Aorta (tissue), 5 donors: ENCODE results near the gene DIAPH2. TPM values are rescaled to one million over a fixed set of nuclear protein-coding genes. Genes with fewer than 3 reads are reported as not detected.

Source experiments
- ATAC-seq: fragments of 200-7000 bp; cut with Tn5 transposase; one replicate; pipeline ENCODE4 v1.9.1; 2022; ENCODE audit warnings: moderate library complexity; ENCODE audit not compliant: low FRiP score
- DNase-seq, 2 donors: peaks; one replicate each; pipeline ENCODE4 v3.0.0-alpha.2; 2020
- H3K27ac ChIP-seq, 2 donors: one replicate each; pipeline ENCODE4 v1.5.1; 2013; ENCODE audit warnings: low read length in 2 of 2, mild to moderate bottlenecking in 2 of 2, moderate library complexity in 2 of 2, control low read depth in 1 of 2, inconsistent platforms in 1 of 2, low read depth in 1 of 2
- H3K27me3 ChIP-seq, 2 donors: one replicate each; pipeline ENCODE4 v1.6.1; 2013; ENCODE audit warnings: control low read depth in 1 of 2, low read length in 1 of 2, mild to moderate bottlenecking in 1 of 2, moderate library complexity in 1 of 2; ENCODE audit not compliant: insufficient read depth in 2 of 2, control insufficient read depth in 1 of 2
- H3K36me3 ChIP-seq, 2 donors: one replicate each; pipeline ENCODE4 v1.6.1; 2013; ENCODE audit warnings: control low read depth in 1 of 2, low read length in 1 of 2, mild to moderate bottlenecking in 1 of 2; ENCODE audit not compliant: insufficient read depth in 2 of 2, control insufficient read depth in 1 of 2
- H3K4me1 ChIP-seq, 2 donors: one replicate each; pipeline ENCODE4 v1.6.1; 2013; ENCODE audit warnings: low read length in 2 of 2, control low read depth in 1 of 2, mild to moderate bottlenecking in 1 of 2, moderate library complexity in 1 of 2; ENCODE audit not compliant: insufficient read depth in 2 of 2, control insufficient read depth in 1 of 2
- H3K4me3 ChIP-seq, 2 donors: one replicate each; pipeline ENCODE4 v1.5.1; 2013; ENCODE audit warnings: low read length in 2 of 2, control low read depth in 1 of 2, mild to moderate bottlenecking in 1 of 2
- H3K9me3 ChIP-seq: one replicate; pipeline ENCODE4 v1.6.1; 2013; ENCODE audit warnings: mild to moderate bottlenecking, low read length; ENCODE audit not compliant: control insufficient read depth
- WGBS, 2 donors: extraction: QIAGEN DNeasy Blood & Tissue Kit; methylation state at CpG; one replicate each; pipeline ENCODE4 v1.1.7; 2013; 5-methylcytosine and 5-hydroxymethylcytosine counted together
- intact Hi-C, 2 donors: fragments of 100-400 bp; cut with DNase I; formaldehyde crosslinking; loops; one replicate each; pipeline versions ENCODE4 v1.14.2 to v1.15.0; 2022
- polyA plus RNA-seq, 2 donors: library from polyadenylated mRNA; stranded (reverse); fragments of 200-250 nt; gene quantifications; one replicate each; pipeline ENCODE4 v1.2.3, GENCODE V29; 2013
- total RNA-seq, 2 donors: library from RNA; stranded (reverse); fragmentation: NEBNext Ultra II Directional; extraction: Animal tissue kit (Norgen Biotek cat#: 25700); gene quantifications; one replicate each; pipeline ENCODE4 v1.2.1, GENCODE V29; 2021
- donor health status: healthy with polysubstance abuse.
- donor health status: Bipolar disorder and iron deficiency.
- donor health status: DM: no; HTN: no; CAD: no.
- donor health status: DM: no; HTN: no; CAD: no.
- donor health status: DM: yes; HTN: yes; CAD: no.

DIAPH2 gene
- total and polyA plus RNA-seq, 4 donors = 6.5 to 48.4 (median 29.9) TPM

GRCh38 chrX:96764864-96765263, 80.2 kb downstream of the DIAPH2 start:
- H3K27me3 ChIP-seq = no peaks in the 10 kb centered on the region
- DNase-seq (no peak), ATAC-seq (no peak)
- no peak overlapping the region for H3K4me3 ChIP-seq
- no peaks in the 10 kb centered on the region for H3K9me3 ChIP-seq
- no peaks in the 10 kb centered on the region for H3K36me3 ChIP-seq
- no peak overlapping the region for H3K27ac ChIP-seq
- WGBS, 2 donors = 57 to 88% methylated on average over 1 of the region's 1 CpG
- H3K4me1 ChIP-seq = no peaks in the 10 kb centered on the region
- intact Hi-C loops = no loop called here

- no peak for DNase-seq
- H3K4me1 ChIP-seq = no peaks in the 10 kb centered on the region
- no peak overlapping the region for H3K4me3 ChIP-seq
- no peaks in the 10 kb centered on the region for H3K9me3 ChIP-seq
- no peak overlapping the region for H3K27ac ChIP-seq
- no peak for ATAC-seq
- intact Hi-C loops = no loop called here
- 21 to 22% methylated on average over 2 of the region's 2 CpGs for WGBS, 2 donors
- no peaks in the 10 kb centered on the region for H3K36me3 ChIP-seq
- no peaks in the 10 kb centered on the region for H3K27me3 ChIP-seq
Measured at GRCh38 chrX:96770315-96770714, 85.7 kb downstream of the DIAPH2 start.

GRCh38 chrX:96771486-96771885, 86.8 kb downstream of the DIAPH2 start:
- ATAC-seq (no peak), DNase-seq (no peak)
- H3K27me3 ChIP-seq = no peaks in the 10 kb centered on the region
- H3K4me3 ChIP-seq = no peak overlapping the region
- no peaks in the 10 kb centered on the region for H3K36me3 ChIP-seq
- H3K27ac ChIP-seq = no peak overlapping the region
- no peaks in the 10 kb centered on the region for H3K9me3 ChIP-seq
- intact Hi-C loops = no loop called here
- 59 to 69% methylated on average over 1 of the region's 1 CpG for WGBS, 2 donors
- no peaks in the 10 kb centered on the region for H3K4me1 ChIP-seq

GRCh38 chrX:96774116-96774515, 89.5 kb downstream of the DIAPH2 start:
- intact Hi-C loops = no loop called here
- 79 to 89% methylated on average over 2 of the region's 2 CpGs for WGBS, 2 donors
- DNase-seq = no peak
- H3K4me3 ChIP-seq = no peak overlapping the region
- no peak overlapping the region for H3K27ac ChIP-seq
- H3K9me3 ChIP-seq = no peaks in the 10 kb centered on the region
- H3K27me3 ChIP-seq = no peaks in the 10 kb centered on the region
- H3K36me3 ChIP-seq = no peaks in the 10 kb centered on the region
- H3K4me1 ChIP-seq = no peaks in the 10 kb centered on the region
- ATAC-seq = no peak

GRCh38 chrX:96776966-96777365, 92.3 kb downstream of the DIAPH2 start:
- ATAC-seq (no peak), DNase-seq (no peak)
- Histone ChIP-seq H3K27me3 (no peaks in the 10 kb centered on the region), H3K9me3 (no peaks in the 10 kb centered on the region), H3K4me3 (no peak overlapping the region), H3K27ac (no peak overlapping the region), H3K36me3 (no peaks in the 10 kb centered on the region), H3K4me1 (no peaks in the 10 kb centered on the region)
- 79 to 83% methylated on average over 1 of the region's 1 CpG for WGBS, 2 donors
- intact Hi-C loops = no loop called here

- Histone ChIP-seq H3K27ac (no peak overlapping the region), H3K4me3 (no peak overlapping the region)
- 7 to 31% methylated on average over 4 of the region's 4 CpGs for WGBS, 2 donors
Measured at GRCh38 chrX:96791559-96791958, 106.9 kb downstream of the DIAPH2 start.

GRCh38 chrX:96792047-96792446, 107.4 kb downstream of the DIAPH2 start:
- no peak for DNase-seq
- no peak overlapping the region for H3K4me3 ChIP-seq
- intact Hi-C loops = no loop called here
- no peaks in the 10 kb centered on the region for H3K27me3 ChIP-seq
- no peak for ATAC-seq
- no peaks in the 10 kb centered on the region for H3K4me1 ChIP-seq
- no peaks in the 10 kb centered on the region for H3K36me3 ChIP-seq
- WGBS, 2 donors = 30 to 34% methylated on average over 2 of the region's 2 CpGs
- H3K27ac ChIP-seq = no peak overlapping the region
- no peaks in the 10 kb centered on the region for H3K9me3 ChIP-seq

More at GRCh38 chrX:96791559-96791958, 106.9 kb downstream of the DIAPH2 start:
- no peaks in the 10 kb centered on the region for H3K9me3 ChIP-seq
- DNase-seq (no peak), ATAC-seq (no peak)
- H3K4me1 ChIP-seq = no peaks in the 10 kb centered on the region
- H3K27me3 ChIP-seq = no peaks in the 10 kb centered on the region
- H3K36me3 ChIP-seq = no peaks in the 10 kb centered on the region
- intact Hi-C loops = no loop called here

- intact Hi-C loops = no loop called here
- H3K4me1 ChIP-seq = peaks cover 0 to 2% of the 10 kb centered on the region in 2 donors
- DNase-seq (no peak), ATAC-seq (no peak)
- 80 to 86% methylated on average over 1 of the region's 1 CpG for WGBS, 2 donors
- H3K36me3 ChIP-seq = no peaks in the 10 kb centered on the region
- no peak overlapping the region for H3K4me3 ChIP-seq
- H3K9me3 ChIP-seq = no peaks in the 10 kb centered on the region
- no peaks in the 10 kb centered on the region for H3K27me3 ChIP-seq
- no peak overlapping the region for H3K27ac ChIP-seq
Measured at GRCh38 chrX:96798982-96799381, 114.3 kb downstream of the DIAPH2 start.

- Histone ChIP-seq H3K27ac (no peak overlapping the region), H3K27me3 (no peaks in the 10 kb centered on the region), H3K36me3 (no peaks in the 10 kb centered on the region), H3K9me3 (no peaks in the 10 kb centered on the region), H3K4me3 (no peak overlapping the region), H3K4me1 (no peaks in the 10 kb centered on the region)
- DNase-seq (no peak), ATAC-seq (no peak)
- intact Hi-C loops = no loop called here
- WGBS, 2 donors = 84 to 97% methylated on average over 4 of the region's 4 CpGs
Measured at GRCh38 chrX:96807318-96807717, 122.7 kb downstream of the DIAPH2 start.
